Daoy (cell line): ENCODE results near the gene RDH11. TPM values are rescaled to one million over a fixed set of nuclear protein-coding genes. Genes with fewer than 3 reads are reported as not detected.
A peak's percentile ranks its signal among the peaks of the same experiment; 100 is the strongest.
"Not testable (repeated sequence)": the region's sequence is repeated elsewhere in the genome, so short reads cannot be mapped to it uniquely, and the experiment has no call there.

Experiments used
- DNase-seq: peaks from one replicate; pipeline ENCODE4 v3.0.0-alpha.2; 2015; ENCODE audit warnings: low read depth
- total RNA-seq: library from RNA; depleted of rRNA; stranded (reverse); fragments of >200 nt; shearing (Covaris generic); gene quantifications from 2 replicates; pipeline ENCODE4 v1.2.3, GENCODE V29; 2014; rRNA removed

The RDH11 gene
- 97.4 and 100 TPM in 2 replicates for total RNA-seq

GRCh38 chr14:67695394-67695949, at the start of gene RDH11:
TSS of gene RDH11 (minus strand) at chr14:67695764. CDS start at chr14:67695703, 61 bp downstream.
- DNase-seq, result peak; percentile 93

GRCh38 chr14:67744046-67744445, 48.5 kb upstream of the RDH11 start:
- DNase-seq, result no peak

- DNase-seq, result peak; percentile 92
Measured at GRCh38 chr14:67738740-67739504, 43.4 kb upstream of the RDH11 start.

DNA sequence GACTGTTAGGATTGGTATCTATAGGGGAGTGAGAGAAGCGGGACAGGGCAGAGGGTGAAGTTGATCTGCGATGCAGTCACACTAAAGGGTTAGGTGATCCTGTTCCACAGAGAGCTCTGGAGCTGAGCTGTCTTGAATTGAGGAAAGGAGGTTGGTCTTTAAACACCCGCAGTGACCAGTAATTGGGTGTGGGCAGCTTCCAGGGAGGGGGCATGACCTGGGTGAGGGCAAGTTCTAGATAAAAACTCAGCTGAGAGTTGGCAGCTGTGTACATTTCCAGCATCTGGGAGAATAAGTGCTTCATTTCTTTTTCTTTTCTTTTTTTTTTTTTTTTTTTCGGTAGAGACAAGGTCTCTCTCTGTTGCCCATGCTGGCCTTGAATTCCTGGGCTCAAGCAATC, 41.2 kb upstream of the RDH11 start:
- DNase-seq, result no peak

DNA sequence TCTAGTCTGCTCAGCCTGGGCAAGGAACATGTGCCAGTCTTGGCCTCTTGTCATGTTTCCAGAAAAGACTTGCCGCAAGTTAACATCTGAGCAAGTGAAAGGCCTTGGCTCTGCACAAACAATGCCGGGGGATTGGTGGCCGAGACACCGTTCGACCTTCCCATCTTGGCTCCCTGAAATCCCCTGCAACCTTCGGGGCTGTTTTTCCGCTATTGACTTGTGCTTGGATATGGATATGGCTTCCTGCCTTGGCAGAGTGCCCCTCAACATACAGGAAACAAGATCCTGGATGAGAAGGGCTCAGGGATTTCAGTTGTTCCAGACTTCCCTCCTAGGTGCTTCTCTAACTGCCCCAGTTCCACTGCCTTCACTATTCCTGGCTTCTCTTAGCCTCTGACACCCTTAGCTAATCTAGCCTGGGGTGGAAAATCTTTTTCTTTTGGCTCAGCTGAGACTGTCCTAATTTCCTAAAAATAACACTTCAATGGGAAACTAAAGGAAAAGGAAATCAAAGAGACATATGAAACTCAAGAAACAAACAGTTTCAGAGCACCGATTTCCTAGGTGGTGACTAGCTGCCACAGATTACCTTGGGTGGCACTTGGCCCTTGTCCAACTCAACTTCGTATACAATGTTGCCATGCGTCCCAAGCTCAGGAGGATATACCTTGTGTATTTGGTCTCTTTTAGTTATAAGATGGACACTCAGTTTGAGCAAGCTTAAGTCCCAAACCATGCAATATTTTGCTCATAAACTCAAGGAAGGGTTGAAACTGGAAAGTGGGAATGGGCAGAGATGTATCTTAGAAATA, 40.0 kb upstream of the RDH11 start:
- DNase-seq, result no peak

- DNase-seq, result peak; percentile 25
Measured at GRCh38 chr14:67734675-67735074, 39.1 kb upstream of the RDH11 start.

DNA sequence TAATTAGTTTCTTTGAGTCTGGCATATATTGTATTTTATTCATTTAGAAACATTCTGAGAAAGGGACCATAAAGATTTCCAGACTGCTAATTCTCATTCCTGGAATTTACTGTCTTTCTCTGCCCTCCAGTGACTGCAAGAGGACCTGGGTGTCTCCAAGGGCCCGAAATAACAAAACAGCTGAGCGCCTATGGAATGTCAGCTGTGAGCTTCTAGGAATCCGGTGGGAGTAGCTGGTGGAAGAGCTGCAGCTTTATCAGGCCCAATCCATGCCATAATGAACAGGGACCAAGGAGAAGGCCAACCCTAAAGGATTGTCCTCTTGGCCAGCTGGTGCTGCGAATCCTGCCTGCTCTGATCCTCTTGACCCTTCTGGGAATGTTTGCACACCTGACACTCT, 38.1 kb upstream of the RDH11 start:
- DNase-seq, result no peak

DNA sequence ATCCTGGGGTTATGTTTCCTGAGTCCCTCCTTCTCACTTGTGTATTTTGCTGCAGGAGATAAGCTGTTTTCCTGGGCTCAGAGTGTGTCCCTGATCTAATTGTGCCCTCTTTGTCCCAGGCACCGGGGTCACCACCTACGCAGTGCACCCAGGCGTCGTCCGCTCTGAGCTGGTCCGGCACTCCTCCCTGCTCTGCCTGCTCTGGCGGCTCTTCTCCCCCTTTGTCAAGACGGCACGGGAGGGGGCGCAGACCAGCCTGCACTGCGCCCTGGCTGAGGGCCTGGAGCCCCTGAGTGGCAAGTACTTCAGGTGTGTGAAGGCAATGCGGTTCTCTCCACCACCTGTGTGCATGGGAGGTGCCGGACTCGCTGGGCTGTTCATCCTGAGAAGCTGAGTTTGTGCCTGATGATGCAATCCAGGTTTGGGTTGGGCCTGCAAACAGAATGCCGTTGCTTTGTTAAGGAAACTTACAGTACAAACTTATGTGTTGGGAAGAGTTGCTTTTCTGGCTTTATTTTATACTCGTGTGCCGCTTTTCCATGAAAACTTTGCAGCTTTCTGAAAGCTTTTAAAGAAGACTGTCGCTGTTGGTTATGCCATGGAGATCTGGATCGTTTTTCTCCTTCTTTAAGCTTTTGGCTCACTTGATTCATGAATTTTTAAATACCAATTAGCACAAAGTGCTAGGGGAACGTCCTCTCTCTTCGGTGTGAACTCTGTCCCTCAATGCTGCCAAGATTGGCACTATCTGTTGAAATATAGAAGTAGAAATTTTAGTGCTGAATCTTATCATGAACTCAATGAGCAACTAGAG, 33.7 kb upstream of the RDH11 start:
- DNase-seq, result no peak

DNA sequence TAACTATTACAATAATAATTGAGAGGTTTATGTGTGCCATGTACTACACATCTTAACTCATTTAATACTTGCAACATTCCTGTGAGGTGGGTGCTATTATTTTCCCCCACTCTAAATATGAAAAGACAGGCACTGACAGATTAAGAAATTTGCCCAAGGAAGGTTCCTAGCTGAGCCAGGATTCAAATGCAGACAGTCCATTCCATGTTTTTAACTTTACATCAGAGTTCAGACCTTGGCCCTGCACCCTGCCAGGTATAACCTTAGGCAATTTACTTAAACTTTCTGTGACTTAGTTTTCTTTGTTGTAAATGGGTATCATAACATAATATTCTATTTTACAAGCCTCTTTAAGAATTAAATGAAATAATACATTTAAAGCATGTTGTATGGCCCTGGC, 32.7 kb upstream of the RDH11 start:
- no peak for DNase-seq

GRCh38 chr14:67727361-67727760, 31.8 kb upstream of the RDH11 start:
- DNase-seq, result no peak

- no peak for DNase-seq
Measured at GRCh38 chr14:67725171-67725570, 29.6 kb upstream of the RDH11 start.

- DNase-seq, result peak; percentile 11
Measured at GRCh38 chr14:67722293-67722692, 26.7 kb upstream of the RDH11 start.

DNA sequence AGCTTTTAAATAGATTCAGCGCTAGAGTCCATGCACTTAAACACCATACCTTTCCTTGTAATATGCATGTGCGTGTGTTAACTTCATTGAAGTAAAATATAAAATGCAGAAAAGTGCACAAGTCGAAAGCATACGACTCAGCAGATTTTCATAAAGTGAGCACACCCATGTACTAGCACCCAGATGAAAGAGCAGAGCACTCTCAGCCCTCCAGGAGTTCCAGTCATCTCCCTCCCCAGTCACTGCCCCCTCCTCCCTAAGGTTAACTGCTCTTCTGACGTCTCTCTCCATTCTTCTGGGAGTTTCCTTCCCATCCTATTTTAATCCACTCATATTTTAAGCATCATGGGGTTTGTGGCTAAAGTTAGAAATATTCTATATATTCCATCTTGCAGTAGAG, 26.3 kb upstream of the RDH11 start:
- no peak for DNase-seq

GRCh38 chr14:67719866-67720265, 24.3 kb upstream of the RDH11 start:
- DNase-seq, result no peak

GRCh38 chr14:67719385-67719784, 23.8 kb upstream of the RDH11 start:
- DNase-seq, result not testable (repeated sequence)

DNA sequence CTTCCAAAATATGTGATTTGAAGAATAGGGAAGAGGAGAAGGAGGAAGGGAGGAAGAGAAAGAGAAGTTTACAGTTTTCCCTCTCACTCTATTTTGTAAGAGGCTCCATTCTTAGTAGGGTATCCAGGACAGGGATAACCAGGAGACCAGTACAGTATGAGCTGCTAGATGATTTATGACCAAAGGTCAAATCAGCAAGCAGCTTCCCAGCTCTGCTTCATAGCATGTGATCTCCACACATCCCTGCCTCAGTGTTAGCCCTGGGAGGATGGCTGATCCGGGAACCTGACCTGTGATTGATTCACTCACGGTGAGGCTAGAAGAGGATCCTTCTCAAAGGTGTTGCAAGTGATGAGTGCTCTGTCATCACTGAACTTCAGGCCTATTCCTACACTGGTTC, 22.7 kb upstream of the RDH11 start:
- no peak for DNase-seq

GRCh38 chr14:67717048-67717447, 21.5 kb upstream of the RDH11 start:
- DNase-seq, result no peak

GRCh38 chr14:67710209-67710608, 14.6 kb upstream of the RDH11 start:
- DNase-seq, result no peak

- DNase-seq, result not testable (repeated sequence)
Measured at GRCh38 chr14:67709796-67710195, 14.2 kb upstream of the RDH11 start.

DNA sequence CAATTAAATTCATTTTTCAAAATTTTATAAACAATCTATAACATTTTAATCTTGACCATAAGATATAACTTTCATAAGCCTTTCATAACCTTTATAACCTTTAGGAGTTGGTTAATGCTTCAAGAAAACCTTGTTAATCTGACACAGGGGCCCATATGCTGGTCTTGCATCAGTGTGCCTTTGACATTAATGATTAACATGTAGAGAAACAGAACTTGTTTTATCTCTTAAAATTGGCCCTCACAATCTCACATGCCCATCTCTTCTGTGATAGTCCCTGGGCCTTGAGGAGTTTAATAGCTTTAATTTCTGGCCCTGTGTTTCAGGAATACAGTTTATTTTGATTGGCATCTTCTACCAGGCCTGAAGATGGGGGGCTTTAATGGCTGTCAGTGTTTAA, 13.8 kb upstream of the RDH11 start:
- DNase-seq, result not testable (repeated sequence)

DNA sequence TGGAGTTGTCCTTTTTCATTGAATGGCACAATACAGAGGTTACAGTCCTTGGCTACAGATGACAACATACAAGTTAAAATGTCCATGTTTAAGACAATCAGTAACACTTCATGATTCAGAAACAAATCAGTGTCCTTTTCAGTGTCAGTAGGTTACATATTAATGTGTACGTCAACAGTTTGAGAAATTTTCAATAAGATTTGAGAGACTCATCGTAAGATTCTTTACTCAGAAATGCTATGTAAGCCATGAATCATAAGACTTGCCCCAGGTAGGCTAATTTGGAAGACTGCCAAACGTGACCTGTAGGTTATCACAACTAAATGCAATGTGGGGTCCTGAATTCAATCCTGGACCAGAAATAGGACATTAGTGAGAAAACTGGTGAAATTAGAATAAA, 9.6 kb upstream of the RDH11 start:
- DNase-seq, result no peak
